Parathyroid adenoma (tissue), 2 donors: ENCODE data around the gene CIZ1.

Experiments used
- H2AFZ ChIP-seq: fragments of 300-600 bp; sonication (generic); one replicate; pipeline ENCODE4 v1.7.0; 2017; ENCODE audit warnings: antibody characterized with exemption, mild to moderate bottlenecking
- H3K27ac ChIP-seq: fragments of 300-600 bp; sonication (generic); one replicate; pipeline ENCODE4 v1.7.0; 2017
- H3K27me3 ChIP-seq: fragments of 300-600 bp; sonication (generic); one replicate; pipeline ENCODE4 v1.7.0; 2017; ENCODE audit warnings: low read length; ENCODE audit not compliant: control insufficient read depth, insufficient read depth
- H3K36me3 ChIP-seq: fragments of 300-600 bp; sonication (generic); one replicate; pipeline ENCODE4 v1.7.0; 2017; ENCODE audit warnings: low read length; ENCODE audit not compliant: control insufficient read depth, insufficient read depth
- H3K4me1 ChIP-seq: fragments of 300-600 bp; sonication (generic); one replicate; pipeline ENCODE4 v1.7.0; 2017; ENCODE audit warnings: control low read depth
- H3K4me2 ChIP-seq: fragments of 300-600 bp; sonication (generic); one replicate; pipeline ENCODE4 v1.7.0; 2017; ENCODE audit warnings: low read length
- H3K4me3 ChIP-seq: fragments of 300-600 bp; sonication (generic); one replicate; pipeline ENCODE4 v1.7.0; 2017; ENCODE audit warnings: low read depth, low read length
- H3K79me2 ChIP-seq: fragments of 300-600 bp; sonication (generic); one replicate; pipeline ENCODE4 v1.7.0; 2017; ENCODE audit warnings: control low read depth
- H3K9ac ChIP-seq: fragments of 300-600 bp; sonication (generic); one replicate; pipeline ENCODE4 v1.7.0; 2017; ENCODE audit warnings: mild to moderate bottlenecking
- H3K9me3 ChIP-seq: fragments of 300-600 bp; sonication (generic); one replicate; pipeline ENCODE4 v1.7.0; 2017; ENCODE audit warnings: low read length; ENCODE audit not compliant: control insufficient read depth
- TF ChIP-seq, protein P1 (sequence below): fragments of 300-600 bp; sonication (generic); IDR thresholded peaks from one replicate; pipeline ENCODE4 v1.7.0; 2017; ENCODE audit warnings: antibody characterized with exemption, mild to moderate bottlenecking
- donor health status: primary hyperparathyroidism.

The CIZ1 gene

GRCh38 chr9:128216781-128217553, 25.6 kb upstream of the CIZ1 start:
- no peaks in the 10 kb centered on the region for H3K79me2 ChIP-seq
- no peak overlapping the region for H2AFZ ChIP-seq
- TF ChIP-seq, protein P1, sequence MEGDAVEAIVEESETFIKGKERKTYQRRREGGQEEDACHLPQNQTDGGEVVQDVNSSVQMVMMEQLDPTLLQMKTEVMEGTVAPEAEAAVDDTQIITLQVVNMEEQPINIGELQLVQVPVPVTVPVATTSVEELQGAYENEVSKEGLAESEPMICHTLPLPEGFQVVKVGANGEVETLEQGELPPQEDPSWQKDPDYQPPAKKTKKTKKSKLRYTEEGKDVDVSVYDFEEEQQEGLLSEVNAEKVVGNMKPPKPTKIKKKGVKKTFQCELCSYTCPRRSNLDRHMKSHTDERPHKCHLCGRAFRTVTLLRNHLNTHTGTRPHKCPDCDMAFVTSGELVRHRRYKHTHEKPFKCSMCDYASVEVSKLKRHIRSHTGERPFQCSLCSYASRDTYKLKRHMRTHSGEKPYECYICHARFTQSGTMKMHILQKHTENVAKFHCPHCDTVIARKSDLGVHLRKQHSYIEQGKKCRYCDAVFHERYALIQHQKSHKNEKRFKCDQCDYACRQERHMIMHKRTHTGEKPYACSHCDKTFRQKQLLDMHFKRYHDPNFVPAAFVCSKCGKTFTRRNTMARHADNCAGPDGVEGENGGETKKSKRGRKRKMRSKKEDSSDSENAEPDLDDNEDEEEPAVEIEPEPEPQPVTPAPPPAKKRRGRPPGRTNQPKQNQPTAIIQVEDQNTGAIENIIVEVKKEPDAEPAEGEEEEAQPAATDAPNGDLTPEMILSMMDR = no peak
- H3K9me3 ChIP-seq = no peaks in the 10 kb centered on the region
- H3K4me2 ChIP-seq = no peak overlapping the region
- no peaks in the 10 kb centered on the region for H3K36me3 ChIP-seq
- H3K27me3 ChIP-seq = no peaks in the 10 kb centered on the region
- H3K27ac ChIP-seq = no peak overlapping the region
- H3K4me1 ChIP-seq = no peaks in the 10 kb centered on the region
- no peak overlapping the region for H3K9ac ChIP-seq
- no peak overlapping the region for H3K4me3 ChIP-seq

GRCh38 chr9:128215491-128216409, 24.4 kb upstream of the CIZ1 start:
- no peaks in the 10 kb centered on the region for H3K79me2 ChIP-seq
- no peak overlapping the region for H2AFZ ChIP-seq
- no peaks in the 10 kb centered on the region for H3K27me3 ChIP-seq
- H3K4me2 ChIP-seq = no peak overlapping the region
- no peaks in the 10 kb centered on the region for H3K4me1 ChIP-seq
- H3K27ac ChIP-seq = no peak overlapping the region
- no peaks in the 10 kb centered on the region for H3K9me3 ChIP-seq
- TF ChIP-seq, protein P1 = no peak
- H3K36me3 ChIP-seq = no peaks in the 10 kb centered on the region
- no peak overlapping the region for H3K4me3 ChIP-seq
- no peak overlapping the region for H3K9ac ChIP-seq

DNA sequence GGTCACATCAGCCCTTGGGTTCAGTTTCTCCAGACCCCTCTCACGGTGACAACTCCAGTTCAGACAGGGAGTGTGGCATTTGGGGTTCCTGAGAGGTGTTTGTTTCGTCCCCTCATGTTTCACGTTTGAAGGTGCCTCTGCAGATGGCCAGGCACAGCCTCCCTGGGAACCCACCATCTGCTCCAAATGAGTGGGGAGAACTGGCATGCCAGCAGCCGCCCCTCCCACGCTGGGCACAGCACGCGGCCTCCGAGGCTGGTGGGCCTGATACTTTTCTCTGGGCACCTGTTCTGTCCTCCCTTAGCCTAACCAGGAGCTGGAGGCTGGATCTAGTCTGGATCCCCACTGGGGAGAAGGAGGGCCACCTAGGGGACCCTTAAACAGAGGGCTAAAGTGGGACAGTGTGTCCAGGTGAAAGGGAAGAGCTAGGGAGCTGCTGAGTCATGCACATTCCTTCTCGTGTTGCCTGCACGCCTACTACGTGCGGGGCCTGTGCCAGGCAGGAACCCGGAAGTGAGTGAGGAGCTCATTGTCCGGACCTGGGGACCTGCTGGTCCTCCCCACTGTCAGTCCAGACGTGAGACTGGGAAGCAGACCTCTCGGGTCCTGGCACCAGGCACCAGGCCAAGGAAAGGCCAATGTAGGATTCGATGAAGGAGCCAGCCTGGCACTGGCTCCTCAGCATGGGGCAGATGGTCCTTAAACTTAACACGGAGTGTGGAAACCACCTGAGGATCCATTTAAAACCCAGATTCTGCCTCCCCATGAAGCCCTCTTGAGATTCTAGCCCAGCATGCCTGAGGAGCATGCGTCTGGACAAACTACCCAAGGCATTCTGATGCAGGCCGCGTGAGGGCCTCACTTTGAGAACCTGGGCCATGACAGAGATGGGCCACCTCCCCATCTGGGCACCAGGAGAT, 23.5 kb upstream of the CIZ1 start:
- Histone ChIP-seq H3K27ac (no peak overlapping the region), H3K36me3 (no peaks in the 10 kb centered on the region), H3K27me3 (no peaks in the 10 kb centered on the region), H3K79me2 (no peaks in the 10 kb centered on the region), H3K4me2 (no peak overlapping the region), H3K9ac (no peak overlapping the region), H2AFZ (no peak overlapping the region), H3K9me3 (no peaks in the 10 kb centered on the region), H3K4me3 (no peak overlapping the region), H3K4me1 (no peaks in the 10 kb centered on the region)
- TF ChIP-seq, protein P1 = no peak

GRCh38 chr9:128213746-128214497, 22.6 kb upstream of the CIZ1 start:
- Histone ChIP-seq H3K27me3 (no peaks in the 10 kb centered on the region), H3K27ac (no peak overlapping the region), H3K9me3 (no peaks in the 10 kb centered on the region), H3K4me2 (no peak overlapping the region), H3K4me1 (no peaks in the 10 kb centered on the region), H3K36me3 (no peaks in the 10 kb centered on the region), H2AFZ (no peak overlapping the region), H3K4me3 (no peak overlapping the region), H3K79me2 (no peaks in the 10 kb centered on the region), H3K9ac (no peak overlapping the region)
- TF ChIP-seq, protein P1 = no peak
